Sigmoid colon (tissue), 4 donors: ENCODE measurements around the gene ABCA12.

ENCODE experiments used
- EP300 ChIP-seq, 4 donors: sonication (generic); formaldehyde crosslinking; IDR thresholded peaks; one replicate each; pipeline ENCODE4 v1.6.1; 2017; ENCODE audit warnings: antibody characterized with exemption in 4 of 4
- POLR2AphosphoS5 ChIP-seq, 4 donors: sonication (generic); formaldehyde crosslinking; IDR thresholded peaks; one replicate each; pipeline ENCODE4 v1.6.1; 2017; ENCODE audit warnings: antibody characterized with exemption in 4 of 4
- TF ChIP-seq, protein P1 (sequence below), 4 experiments: fragments of 450-650 bp in 3 of 4; fragments of 200-600 bp in 1 of 4; IDR thresholded peaks; one replicate each; pipeline ENCODE4 v1.5.1; 2016 to 2019; ENCODE audit warnings: antibody characterized with exemption in 4 of 4, mild to moderate bottlenecking in 3 of 4, moderate library complexity in 2 of 4

DNA sequence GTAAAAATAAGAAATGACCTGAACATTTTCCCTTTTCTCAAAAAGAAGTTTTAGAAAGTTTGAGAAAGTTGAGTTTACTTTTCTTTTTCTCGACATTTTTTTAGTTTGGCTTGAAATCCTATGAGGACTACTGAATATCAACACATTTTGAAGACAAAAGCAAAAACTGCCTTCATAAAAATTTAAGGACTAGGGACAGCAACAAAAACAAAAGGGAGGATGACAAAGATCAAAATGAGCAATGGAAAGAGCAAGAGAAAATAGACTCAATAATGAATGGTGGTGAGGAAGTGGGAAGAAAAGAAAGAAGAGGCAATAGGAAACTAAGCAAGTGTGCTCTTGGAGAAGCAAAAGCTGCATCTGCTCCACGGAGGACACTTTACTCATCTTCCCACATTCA is 82.5 kb downstream of the ABCA12 start:
- TF ChIP-seq, protein P1, sequence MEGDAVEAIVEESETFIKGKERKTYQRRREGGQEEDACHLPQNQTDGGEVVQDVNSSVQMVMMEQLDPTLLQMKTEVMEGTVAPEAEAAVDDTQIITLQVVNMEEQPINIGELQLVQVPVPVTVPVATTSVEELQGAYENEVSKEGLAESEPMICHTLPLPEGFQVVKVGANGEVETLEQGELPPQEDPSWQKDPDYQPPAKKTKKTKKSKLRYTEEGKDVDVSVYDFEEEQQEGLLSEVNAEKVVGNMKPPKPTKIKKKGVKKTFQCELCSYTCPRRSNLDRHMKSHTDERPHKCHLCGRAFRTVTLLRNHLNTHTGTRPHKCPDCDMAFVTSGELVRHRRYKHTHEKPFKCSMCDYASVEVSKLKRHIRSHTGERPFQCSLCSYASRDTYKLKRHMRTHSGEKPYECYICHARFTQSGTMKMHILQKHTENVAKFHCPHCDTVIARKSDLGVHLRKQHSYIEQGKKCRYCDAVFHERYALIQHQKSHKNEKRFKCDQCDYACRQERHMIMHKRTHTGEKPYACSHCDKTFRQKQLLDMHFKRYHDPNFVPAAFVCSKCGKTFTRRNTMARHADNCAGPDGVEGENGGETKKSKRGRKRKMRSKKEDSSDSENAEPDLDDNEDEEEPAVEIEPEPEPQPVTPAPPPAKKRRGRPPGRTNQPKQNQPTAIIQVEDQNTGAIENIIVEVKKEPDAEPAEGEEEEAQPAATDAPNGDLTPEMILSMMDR (IDR thresholded peaks at IDR 0.05): no peak
- TF ChIP-seq EP300 (IDR thresholded peaks at IDR 0.05): no peak
- no peak for TF ChIP-seq POLR2AphosphoS5 (IDR thresholded peaks at IDR 0.05)
